Putamen (tissue), 1 donor: ENCODE measurements around the gene CAMK4.

Experiments
- DNase-seq: peaks from one replicate; pipeline ENCODE4 v3.0.0-alpha.2; 2016; ENCODE audit warnings: low spot score

The CAMK4 gene

DNA sequence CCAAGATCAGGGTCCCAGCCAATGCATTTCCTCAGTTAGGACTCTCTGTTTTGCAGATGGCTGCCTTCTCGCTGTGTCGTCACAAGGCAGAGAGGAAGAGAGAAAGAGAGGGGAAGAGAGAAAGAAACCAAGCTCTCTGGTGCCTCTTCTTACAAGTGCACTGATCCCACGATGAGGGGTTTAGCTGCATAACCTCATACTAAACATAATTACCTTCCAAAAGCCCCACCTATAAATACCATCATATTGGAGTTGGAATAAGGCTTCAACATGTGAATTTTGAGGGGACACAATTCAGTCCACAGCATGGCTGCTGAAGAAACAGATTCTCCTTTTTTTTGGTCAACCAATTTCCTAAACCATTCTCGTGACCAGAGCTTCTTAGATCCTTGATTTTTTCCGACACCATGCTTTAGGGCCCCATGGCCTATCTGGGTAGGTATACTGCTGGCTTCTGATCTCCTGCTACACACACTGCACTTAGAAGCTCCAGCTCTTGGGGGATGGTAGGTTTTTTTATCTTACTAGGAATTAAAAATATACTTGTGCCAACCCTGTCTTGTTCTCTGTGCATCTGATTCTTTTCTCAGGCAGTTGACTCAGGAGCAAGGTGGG lies 5.1 kb downstream of the CAMK4 start:
- DNase-seq: no peak

- DNase-seq: no peak
Observed at GRCh38 chr5:111229871-111230810, 6.0 kb downstream of the CAMK4 start.

DNA sequence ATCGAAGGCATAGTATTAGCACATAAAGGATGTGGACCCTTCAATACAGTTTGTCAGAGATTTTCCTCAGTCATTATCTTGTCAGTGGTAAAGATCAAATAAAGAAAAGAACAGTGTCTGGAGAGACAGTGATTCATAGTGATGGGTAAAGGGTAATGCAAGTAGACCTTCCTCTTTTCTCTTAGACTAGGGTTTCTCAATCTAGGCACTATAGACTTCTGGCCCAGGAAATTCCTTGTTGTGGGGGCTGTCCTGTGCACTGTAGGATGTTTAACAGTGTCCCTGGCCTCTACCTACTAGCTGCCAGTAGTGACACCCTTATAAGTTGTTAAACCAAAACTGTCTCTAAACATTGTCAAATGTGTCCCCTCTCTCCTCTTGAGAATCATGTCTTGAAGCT lies 6.9 kb downstream of the CAMK4 start:
- no peak for DNase-seq

- DNase-seq: no peak
Observed at GRCh38 chr5:111232311-111233051, 8.3 kb downstream of the CAMK4 start.

GRCh38 chr5:111233052-111233374 lies 8.8 kb downstream of the CAMK4 start:
- DNase-seq: no peak

DNA sequence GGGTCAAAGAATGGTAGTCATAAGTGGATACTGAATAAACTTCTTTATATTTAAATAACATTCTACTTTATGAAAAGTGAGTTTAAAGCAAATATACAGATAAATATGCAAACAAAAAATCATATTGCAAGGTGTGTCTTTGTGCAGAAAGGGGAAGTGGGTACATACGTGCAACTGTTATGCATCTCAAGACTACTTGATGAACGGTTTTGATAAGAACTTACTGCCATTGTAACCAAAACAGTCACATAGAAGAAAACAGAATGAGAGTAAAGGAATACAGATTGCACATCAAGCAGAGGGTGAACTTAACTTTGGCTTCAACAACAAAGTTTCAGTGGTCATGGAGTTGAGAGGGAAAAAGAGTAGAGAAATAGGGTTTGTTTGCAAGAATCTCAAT lies 9.9 kb downstream of the CAMK4 start:
- DNase-seq: no peak

DNA sequence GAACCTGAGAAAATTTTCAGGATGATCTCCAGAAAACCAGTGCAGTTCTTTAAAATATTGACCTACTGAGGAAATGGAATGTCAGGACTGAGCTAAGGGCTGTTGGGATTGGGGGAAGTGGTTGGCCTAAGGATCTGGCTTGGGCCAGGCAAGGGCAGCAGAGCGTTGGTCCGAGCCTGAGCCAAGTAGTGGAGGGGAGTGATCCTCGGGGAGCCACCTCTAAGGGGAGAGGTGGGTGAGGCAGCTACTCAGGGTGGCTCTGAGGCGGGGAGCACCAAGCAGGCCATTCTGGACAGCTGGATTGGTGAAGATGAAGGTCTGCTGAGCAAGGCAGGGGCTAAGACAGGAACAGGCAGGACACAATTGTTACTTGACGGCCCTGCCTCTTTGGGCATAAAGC lies 11.5 kb downstream of the CAMK4 start:
- DNase-seq: no peak

DNA sequence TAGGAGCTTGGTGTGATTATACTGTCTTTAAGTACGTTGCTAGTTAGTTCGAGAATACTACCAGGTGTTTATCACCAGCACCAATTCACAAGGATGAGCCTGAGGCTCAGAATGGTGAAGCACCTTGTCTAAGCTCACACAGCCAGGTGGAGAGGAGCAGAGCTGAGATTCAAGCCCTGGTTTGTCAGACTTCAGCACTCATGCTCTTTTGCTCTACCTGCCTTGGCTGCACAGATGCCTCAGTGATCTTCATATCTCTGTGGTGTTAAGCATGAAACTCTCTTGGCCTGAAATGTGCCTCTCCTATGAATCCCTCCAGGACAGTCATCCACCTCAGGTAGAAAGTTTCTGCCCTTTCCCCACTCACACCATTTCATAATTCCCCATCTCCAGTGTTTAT lies 12.2 kb downstream of the CAMK4 start:
- DNase-seq: no peak

DNA sequence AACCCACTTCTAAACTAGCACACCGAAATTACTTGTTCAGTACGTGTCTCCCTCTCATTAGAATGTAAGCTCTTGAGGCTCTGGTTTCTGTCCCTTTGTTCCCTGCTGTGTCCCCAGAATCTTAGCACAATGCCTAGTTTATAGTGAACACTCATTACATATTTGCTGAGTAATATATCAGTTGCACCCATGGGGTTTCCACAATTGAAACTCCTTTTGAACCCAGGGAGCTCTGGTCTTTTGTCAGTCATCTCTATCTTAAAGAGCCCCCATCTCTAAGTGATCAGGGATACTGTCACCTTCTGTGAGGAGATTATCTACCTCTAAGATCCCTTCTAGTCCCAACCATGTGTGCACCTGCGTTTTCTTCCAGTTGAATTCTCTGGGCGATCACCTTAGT lies 12.8 kb downstream of the CAMK4 start:
- no peak for DNase-seq

- no peak for DNase-seq
Observed at GRCh38 chr5:111237470-111237869, 13.3 kb downstream of the CAMK4 start.

DNA sequence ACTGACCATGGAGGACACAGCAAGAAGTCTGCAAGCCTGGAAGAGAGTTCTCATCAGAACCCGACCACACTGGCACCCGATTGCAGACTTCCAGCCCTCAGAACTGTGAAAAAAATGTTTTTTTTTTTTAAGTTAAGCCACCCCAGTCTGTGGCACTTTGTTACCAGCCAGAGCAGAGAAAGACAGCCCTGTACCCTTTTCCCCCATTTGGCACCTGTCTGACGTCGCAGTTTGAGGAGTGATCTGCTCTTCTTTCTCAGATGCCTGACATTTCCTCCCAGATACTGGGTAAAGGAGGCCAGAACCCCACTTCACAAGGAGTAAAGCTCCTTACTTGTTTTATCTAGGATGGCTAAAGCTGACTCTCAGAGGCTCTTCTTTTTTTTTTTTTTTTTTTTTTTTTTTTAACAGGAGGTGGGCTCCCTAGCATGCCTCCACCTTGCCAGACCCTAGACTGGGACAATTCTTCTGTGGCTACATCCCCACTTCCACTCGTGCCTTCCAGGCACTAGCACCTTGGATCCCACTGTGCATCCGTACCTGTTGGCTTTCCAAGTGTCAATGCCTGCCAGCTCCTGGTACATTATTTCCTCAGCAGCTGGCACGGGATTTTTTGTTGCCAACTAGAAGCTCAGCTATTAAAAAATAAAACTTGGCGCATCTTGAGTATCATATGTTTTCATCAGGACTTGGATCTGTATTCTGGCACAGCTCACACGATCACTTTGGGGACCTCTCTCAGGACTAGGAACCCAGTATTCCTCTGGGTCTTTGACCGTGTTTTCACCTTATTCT lies 14.4 kb downstream of the CAMK4 start:
- DNase-seq: no peak

GRCh38 chr5:111241696-111242095 lies 17.5 kb downstream of the CAMK4 start:
- DNase-seq: no peak

DNA sequence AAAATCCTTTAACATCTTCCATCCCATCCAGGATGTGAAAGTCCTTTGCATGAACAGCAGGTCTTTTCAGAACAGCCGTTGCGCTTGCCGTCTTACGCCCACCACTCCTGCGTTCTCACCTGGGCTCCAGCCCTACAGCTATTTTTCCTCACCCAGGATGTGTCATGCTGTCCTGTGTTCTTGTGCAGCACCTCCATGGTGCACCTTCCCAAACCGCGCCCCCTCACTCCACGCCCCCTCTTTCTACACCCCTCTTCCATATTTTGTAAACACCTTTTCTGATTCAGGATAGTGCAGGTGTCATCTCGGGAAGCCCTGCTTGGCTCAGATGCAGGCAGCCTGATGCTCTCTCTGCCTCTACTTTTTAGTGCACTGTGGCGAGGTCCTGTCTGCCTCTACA lies 18.4 kb downstream of the CAMK4 start:
- no peak for DNase-seq

GRCh38 chr5:111243318-111243717 lies 19.1 kb downstream of the CAMK4 start:
- DNase-seq: no peak

- DNase-seq: no peak
Observed at GRCh38 chr5:111245654-111246053, 21.5 kb downstream of the CAMK4 start.

DNA sequence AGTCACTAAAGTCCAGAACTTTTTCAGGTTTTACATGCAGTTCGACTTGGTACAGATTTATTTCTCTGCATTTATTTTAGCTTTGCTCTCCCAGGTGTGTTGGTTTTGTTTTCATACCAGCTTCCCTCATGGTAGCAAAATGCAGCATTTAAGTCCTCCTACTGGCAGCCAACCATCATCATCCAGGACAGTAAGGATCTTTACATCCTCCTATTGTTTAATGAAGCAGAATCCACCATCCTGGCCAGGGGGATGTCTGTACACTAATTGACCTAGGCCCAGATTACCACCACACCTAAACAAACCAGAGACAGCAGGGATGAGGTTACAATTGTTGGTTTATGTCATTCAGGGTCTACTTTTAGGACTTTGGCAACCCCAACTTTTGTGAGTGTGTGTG lies 22.3 kb downstream of the CAMK4 start:
- no peak for DNase-seq

DNA sequence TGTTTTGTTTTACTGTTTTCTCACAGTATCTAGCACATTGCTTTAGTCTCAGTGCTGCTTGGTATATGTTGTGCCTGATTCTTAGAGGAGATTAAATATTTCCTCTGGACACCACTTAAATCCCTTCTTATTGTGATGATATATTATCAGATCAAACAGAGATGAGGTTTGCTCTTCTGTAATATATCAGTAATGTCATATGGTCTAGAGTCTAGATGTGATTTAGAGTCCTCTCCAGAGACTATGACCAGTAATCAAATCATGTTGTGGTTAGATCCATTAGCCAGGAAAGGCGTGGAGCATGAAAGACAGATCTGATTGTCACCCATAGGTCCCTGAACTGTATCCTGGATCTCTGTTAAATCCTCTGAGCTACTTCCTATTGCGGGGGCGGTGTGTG lies 24.4 kb downstream of the CAMK4 start:
- DNase-seq: no peak

- DNase-seq: no peak
Observed at GRCh38 chr5:111251921-111252320, 27.7 kb downstream of the CAMK4 start.

DNA sequence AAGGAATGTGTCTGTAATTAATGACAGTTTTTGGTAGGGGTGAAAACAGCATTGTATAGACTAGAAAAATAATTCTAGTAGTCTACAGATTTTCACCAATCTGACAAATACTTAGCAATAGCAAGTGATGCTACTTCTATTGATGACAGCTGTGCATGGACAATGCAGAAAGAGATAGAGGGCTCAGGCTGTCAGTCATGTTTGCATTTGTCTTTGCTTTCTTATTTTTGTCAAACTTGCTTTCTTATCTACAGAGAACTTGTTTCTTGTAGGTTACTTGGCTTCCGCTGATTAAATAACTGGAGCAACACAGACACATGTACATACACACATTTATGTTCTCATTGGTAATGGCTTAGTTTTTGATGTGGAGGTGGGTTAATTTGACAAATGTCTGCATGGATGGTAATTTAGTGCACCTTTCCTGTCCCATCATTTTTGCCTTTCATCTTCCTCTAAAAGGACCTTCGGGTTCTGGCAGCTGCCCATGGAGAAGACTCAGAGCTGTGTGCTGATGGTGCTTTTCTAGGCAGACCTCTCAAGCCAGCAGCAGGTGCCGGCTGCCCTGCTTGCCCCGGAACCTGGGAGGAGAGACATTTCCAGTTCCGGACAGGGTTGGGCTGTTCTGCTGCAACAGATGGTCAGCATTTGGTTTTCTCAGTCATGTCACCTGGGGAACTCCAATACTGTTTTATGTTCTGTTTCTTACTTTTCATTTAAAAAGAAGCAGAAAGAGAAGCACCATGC lies 28.8 kb downstream of the CAMK4 start:
- DNase-seq: no peak

- DNase-seq: no peak
Observed at GRCh38 chr5:111254613-111255012, 30.4 kb downstream of the CAMK4 start.

GRCh38 chr5:111255169-111255568 lies 31.0 kb downstream of the CAMK4 start:
- DNase-seq: no peak

- DNase-seq: no peak
Observed at GRCh38 chr5:111256128-111256527, 31.9 kb downstream of the CAMK4 start.
